GM18858 (cell line): ENCODE results near the gene HMX1.

Experiments
- ATAC-seq: cut with Tn5 transposase; IDR thresholded peaks from one replicate; pipeline ENCODE4 v1.9.1; 2021; ENCODE audit not compliant: unreplicated experiment

HMX1 gene

DNA sequence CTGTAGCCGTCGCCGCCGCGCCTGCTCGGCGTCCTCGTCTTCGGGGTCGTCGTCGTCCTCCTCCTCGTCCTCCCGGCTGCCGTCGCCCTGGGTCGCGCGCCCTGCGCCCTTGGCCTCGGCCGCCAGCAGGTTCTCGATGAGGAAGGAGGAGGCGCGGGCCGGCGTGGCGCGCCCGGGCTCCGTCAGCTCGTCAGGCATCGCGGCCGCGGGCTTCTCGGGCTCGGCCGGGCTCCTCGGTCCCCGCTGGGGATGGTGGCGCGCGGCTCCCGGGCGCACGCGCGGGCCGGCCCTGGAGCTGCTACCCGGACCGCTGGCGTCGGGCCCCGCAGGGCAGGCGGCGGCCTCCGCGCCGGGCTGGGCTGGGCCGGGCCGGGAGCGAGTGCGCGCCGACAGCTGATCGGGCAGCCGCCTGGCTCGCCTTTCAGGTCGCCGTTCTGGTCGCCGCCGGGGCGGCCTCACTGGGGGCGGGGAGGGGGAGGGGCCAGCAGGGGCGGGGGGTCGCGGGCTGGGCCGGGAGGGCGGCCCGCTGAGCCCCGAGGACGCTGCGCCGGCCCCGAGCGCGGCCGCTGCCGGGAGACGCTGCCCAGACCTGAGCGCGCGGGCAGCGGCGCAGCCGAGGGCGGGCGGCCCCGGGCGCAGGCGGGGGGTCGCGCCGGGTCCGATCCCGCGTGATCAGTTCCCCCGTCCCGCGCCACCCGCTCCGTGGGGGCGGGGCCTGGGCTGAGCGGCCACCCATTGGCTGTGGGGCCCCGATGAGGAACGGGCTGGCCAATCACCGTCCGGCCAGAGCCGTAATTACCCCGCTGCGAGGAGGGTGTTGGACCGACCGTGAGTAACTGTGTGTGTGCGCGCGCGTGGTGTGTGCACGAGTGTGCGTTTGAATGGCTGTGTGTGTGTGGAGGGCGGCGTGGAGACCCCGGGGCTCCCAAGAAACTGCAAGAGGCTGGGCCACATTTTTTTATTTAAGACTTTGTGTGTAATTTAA lies at the start of gene HMX1:
TSS of gene HMX1 (minus strand) at position 423 of the 985 bp plus-strand sequence. CDS start at position 198, 225 bp downstream.
- no peak for ATAC-seq

DNA sequence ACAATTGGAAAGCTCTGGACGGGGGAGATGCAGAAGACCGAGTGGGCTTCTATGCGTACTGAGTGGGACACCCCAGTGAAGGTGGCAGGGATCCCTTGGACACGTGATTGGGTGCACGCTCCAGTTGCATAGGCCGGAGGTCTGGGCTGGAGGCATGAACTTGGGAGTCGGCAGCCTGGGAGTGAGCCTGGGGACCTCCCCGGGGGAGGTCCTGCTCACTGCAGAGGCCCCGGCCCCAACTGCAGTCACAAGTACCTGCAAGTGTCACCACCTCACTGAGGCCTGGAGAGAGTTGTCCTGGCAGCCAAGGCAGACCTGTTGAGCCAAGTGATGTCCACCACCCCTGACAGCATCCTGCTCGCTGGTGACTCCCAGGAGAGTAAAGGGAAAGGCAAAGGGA lies 49.3 kb upstream of the HMX1 start:
- ATAC-seq = no peak

DNA sequence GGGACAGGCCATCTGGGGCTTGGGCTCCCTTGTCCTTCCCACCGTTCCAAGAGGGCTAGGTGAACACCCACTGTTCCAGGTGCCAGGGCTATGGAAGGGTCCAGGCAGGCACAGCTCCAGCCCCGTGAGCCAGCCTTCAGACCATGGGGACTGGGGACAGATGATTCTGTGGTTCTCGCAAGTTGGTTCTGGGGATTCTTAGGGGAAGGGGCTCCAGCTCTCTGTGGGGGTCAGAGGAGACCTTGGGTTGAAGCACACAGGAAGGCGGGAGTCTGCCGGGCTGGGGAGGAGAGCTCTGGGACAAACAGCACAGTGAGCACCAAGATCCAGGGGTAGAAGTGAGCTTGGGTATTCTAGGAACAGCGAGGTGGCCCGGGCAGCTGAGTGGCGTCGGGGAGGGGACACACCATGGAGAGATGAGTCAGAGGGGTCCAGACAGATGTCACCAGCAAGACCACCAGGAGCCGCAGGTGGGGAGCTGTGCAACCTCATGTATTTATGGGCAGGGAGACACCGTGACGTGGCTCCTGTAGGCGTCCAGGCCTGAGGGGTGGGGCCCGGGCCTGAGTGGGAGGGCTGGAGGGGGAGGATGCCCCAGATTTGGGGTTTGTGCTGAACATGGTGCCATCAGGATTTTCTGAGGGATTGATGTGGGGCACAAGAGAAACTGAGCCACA lies 48.8 kb upstream of the HMX1 start:
- no peak for ATAC-seq

DNA sequence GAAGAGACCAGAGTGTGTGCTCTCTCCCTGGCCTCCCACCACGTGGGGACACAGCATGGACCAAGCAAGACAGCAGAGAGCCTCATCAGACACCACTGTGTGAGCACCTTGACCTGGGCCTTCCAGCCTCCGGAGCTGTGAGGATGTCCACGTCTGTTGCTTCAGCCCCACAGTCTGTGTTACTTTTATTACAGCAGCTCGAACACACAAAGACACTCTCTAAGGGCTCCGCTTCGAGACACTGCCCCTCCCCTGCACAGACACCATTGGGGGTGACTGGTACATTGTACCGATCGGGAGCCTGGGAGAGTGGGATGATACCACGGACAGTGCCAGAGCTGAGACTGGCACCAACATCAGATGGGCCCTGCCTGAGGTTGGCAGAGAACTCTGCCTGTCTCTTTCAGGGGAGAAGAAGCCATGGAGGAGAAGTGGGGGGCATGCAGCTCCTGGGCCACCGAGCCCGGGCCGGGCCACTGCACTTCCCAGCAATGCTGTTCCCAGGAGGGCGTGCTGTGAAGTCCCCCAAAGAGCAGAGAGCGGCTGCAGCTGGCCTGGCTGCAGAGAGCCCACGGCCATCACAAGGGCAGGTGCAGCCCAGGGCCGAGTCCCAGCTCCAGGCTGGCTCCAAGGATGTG lies 48.1 kb upstream of the HMX1 start:
- no peak for ATAC-seq

DNA sequence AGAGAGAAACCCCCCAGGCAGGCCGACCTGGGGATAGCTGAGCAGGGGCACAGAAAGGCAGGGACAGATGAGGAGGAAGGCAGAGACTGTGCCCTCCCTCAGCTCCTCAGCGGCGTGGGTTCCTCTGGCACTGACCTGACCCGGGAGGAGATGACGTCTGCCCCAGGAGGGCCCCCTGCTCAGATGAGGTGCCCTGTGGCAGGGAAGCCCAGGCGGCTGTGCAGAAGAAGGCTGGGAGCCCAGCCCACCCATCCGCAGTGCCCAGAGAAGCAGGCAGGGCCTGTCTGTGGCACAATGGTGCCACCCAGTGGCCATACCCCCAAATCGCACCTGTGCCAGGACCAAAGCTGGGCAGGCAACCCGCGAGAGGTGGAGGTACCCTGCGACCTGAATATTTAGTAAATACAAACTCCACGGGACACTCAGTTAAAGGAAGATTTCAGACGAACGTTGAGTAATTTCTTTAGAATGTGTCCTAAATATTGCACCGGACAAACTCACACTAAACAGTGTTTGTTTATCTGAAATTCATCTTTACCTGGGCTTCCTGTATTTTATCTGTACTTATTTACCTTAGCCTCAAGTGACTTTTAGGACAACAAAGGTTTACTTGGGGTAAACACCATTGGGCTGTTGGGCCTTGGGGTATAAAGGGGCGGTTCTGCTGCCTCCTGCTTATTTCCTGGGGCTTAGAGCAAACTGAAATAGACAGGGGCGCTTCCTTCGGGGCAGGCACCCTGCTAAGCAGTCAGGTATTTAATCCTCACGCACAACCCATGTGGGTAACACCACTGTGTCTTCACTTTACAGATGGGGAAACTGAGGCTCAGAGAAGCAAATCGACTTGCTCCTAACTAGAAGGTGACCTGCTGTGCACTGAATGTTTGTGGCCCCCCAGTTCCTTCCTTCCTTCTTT lies 46.5 kb upstream of the HMX1 start:
- ATAC-seq = no peak

DNA sequence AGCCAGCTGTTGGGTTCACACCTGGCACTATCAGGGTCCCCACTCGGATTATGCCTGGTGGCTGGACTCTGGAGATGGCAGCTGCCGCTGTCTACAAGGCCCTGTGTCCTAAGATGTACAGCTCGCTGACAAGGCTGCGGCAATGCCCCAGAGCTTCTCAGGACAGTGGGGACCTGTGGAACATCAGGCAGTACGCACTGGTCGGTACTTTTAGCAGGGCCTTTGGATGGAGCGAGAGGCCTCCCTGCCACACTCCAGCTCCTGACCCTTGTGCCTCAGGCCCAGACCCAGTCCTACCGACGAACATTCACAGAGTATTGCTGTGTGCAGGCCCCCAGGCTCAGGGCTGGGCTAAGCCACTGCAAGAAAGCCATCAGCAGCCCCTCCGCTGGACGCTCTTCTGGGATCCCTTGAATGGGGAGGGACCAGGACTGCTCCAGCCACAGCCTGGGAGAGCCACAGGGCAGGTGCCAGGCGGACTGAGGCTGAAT lies 45.7 kb upstream of the HMX1 start:
- ATAC-seq = no peak

DNA sequence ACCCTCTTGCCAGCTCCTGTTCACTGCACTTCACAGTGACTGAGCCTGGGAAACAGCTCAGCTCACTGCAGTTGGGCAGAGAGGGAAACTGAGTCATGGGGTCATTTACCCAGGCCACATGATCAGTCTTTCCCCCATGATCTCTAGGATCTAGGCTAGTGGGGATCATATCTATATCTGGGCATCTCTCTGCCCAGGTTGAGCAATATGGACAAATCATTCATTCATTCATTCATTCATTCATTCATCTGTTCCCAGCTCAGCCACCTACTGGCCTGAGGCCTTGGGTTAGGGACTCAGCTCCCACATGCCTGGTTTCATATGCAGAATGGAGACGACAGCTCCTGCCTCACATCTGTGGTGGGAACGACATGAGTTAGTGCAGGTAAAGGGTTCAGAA lies 45.3 kb upstream of the HMX1 start:
- ATAC-seq = no peak

DNA sequence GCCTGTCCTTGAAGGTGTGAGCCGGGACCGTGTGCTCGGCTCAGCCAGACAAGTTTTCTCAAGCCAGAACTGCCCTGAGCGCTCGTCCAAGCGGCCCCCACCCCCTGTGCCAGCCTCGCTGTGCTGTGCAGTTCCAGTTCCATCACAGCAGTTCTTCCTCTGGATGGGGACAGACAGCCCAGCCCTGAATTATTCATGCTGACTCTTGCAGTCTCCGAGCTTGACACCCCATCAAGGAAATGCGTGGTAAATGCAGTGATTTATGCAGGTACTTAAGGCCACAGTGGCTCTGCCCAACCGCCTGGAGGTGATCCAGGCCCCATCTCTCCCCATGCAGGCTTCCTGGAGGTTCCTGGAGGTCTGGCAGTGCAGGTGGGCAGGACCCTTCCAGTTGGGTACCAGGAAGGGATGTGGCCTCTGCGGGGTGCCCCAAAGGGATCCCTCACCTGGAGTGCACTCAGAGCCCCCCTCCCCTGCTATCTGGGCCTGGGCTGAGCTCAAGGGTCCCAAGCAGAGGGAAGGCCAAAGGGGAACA lies 44.8 kb upstream of the HMX1 start:
- ATAC-seq = no peak

DNA sequence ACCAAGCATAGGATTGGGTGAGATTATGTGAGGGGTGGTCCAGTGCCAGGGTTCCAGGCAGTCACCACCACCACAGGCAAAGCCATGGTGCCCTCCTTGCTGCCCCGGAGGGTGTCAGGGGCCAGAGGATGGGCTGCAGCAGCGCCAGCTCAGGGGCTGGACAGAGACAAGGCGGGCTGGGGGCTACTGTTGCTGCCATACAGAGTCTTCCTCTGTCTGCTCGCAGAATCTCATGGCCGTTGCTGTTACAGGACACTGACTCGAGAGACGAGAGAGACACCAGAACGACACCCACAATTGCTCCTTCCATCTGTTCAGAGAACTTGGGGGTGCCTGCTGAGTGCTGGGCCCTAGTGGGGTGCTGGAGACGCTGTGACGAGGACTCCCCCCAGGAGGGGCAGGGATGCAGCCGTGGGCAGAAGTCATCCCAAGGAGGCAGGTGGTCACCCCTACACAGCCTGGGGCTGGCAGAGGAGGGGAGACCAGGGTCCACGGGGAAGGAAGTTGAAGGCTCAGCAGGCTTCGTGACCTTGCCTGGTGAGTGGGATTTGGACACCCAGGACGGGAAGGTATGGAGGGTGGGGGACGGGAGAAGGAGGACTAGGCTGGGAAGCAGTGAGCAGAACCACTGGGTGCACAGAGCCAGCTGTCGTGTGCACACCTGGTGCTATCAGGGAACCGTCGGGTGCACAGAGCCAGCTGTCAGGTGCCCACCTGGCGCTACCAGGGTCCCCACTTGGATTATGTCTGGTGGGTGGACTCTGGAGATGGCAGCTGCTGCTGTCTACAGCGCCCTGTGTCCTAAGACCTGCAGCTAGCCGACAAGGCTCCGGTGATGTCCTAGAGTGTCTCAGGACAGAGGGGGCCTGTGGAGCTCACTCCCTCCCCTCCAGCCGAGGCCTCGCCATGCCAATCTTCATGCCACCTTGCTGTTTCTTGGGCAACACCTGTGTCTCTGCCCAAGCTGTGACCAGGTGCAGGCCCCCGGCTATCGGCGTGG lies 43.9 kb upstream of the HMX1 start:
- no peak for ATAC-seq

DNA sequence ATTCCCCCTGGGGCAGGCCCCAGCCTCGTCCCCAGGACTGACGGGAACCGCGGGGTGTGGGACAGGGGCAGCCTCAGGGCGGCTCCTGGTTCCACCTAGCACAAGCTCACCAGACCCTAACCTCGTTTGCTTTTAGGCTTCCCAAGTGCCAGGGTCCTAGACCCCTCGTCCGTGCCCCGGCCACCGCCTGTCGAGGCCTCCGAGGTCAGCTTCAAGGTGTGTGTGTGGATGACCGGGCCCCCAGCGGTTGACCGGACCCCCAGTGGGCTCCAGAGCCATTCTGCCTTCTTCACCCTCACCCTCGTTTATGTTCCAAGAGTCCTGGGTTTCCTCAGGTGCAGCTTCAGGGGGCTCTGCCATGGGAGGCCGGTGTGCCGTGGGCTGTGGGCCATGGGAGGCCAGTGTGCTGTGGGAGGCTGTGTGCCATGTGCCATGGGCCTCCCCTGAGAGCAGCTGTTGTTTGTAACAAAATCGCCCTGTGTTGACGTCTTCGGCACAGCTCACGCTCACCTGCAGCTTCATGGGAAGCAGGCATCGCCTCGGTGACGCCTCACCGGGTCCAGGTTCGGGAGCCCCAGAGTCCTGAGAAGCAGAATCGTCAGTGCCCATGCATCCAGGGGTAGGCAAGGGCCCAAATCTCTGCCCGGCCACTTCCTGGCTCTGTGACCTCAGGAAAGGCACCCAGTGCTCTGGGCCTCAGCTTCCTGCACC lies 43.0 kb upstream of the HMX1 start:
- ATAC-seq = no peak

DNA sequence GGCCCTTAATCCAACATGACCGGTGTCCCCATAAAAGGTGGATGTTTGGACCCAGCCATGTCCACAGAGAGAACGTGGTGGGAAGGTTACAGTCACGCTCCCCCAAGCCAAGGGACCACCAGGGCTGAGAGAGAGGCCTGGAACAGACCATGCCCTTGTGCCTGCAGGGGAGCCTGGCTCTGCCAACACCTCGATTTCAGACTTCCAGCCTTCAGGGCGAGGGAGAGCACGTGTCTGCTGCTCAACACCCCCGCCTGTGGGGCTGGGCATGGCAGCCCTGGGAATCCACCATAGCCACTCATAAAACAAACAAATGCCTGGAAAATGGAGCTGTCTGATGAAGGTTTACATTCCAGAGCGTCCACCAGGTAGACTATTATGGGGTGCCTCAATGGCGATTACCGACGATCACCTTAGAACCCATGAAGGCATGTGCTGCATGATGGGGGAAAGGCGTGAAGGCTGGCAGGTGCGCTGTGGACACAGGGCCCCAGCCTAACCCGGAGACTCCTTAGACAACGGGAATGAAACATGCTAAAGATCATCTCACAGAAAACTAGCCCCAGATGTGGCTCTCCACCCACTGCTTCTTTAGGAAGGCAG lies 42.3 kb upstream of the HMX1 start:
- ATAC-seq = no peak

DNA sequence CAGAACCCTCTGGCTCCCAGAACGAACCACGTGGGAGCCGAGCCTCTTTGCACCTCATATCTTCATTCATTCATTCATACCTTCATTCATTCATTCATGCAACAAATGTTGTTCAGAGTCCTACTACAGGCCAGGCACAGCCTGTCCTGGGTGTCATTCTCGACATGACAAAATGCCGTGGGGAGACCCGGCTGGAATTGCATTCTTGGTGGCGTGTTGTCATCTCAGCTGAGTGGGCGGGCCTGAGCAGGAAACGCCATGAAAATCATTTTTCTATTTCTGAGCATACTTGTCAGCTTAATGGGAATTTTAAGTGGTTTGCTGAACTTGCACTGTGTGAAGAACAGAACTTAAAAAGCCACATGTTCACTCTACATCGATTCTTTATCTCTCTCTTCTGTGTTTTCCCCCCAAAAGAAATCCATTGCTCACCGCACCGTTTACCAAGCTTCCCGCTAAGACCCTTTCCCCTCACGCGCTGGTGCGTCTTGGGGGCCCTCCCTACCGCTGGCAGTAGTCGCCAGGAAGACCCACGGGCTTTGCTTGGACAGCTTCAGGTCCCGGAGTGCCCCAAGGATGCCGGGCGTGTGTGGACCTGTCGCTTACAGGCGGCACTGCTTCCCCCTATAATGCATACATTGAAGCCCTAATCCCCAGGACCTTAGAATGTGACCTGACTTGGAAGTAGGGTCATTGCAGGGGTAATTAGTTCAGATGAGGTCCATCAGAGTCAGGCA lies 41.6 kb upstream of the HMX1 start:
- ATAC-seq = no peak

DNA sequence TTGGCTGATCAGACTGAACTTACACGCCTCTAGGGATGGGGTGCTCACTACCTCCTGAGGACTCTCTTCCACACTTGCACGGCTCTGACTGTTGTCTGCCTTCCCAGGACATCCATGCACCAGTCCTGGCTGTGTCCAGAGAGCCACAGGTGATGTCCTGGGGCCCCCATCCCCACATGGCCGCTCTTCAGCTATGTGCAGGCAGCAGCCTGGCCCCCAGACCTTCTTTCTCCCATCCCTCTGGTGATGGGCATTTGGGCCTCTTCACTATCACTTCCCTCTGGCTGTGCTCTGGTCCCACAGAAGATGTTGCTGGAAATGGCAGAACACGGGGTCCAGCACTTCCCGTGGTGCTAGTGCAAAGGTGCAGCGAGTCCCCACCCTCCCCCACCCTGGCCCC lies 40.9 kb upstream of the HMX1 start:
- no peak for ATAC-seq

DNA sequence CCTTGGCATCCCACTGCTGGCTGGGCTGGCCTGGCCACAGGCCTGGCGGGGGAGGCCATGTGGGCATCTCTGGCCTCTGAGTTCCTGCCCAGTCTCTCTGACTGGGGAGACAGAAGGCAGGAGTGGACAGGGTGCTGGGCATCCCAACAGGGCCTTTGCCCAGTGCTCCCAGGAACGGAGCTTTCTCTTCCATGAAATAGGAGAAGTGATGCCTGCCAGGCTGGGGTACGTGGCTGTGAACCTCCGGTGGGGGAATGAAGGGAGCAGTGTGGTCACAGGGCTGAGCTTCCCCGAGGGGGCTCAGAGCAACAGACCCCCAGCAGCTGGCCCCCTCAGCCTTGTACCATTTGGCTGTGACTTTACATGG lies 40.4 kb upstream of the HMX1 start:
- no peak for ATAC-seq

DNA sequence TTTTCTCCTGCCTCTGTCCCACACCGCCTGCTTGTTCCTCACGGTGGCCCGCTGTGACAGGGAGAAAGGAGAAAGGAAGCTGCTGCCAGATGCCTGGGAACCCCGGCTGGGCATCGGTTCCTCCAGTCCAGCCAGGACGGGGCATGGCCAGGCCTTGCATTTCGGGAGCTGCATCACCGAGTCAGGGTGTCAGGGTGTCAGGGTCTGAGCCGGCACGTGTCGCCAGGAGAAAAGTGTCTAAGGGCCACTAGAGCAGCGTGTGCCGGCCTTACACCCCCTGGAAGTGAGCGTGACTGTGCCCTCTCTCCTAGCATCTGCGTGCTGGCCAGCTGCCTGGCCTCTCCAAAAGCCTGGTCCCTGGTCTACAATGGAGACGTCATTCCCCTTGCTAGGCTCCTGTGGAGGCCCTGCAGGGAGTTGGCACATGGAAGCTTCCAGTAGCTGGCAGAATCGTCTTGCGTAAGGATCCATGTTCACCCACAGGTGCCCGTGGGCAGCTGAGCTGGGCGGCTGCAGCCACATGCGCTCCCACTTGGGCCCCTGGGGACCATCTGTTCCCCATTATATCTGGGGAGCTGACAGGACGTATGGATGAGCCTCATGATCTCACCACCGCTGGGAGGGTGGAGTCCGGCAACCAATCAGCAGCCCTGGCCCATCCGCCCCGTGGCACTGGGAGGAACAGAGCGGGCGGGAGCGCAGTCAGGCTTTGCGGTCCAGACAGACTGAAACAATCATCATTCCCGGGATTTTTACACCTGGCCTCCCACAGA lies 39.9 kb upstream of the HMX1 start:
- no peak for ATAC-seq

DNA sequence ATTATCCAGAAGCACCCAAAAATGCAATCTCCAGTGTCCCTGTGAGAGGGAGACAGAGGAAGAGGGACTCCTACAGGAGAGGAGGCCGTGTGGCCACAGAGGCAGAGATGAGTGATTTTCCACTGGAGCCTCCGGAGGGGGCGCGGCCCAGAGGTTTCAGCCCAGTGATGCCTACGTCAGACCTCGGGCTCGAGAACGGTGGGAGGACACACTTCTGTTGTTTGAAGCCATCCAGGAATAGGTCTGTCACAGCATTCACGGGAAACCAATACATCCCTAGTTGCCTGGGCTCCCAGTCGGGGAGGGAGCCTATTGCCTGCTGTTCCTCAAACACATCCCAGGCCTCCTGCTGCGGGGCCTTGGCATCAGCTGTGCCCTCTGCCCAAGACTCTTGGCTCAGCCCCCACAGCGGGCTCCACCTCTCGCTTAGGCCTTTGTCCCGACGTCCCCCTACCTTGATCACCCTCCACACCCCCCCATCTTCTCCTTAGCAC lies 39.2 kb upstream of the HMX1 start:
- no peak for ATAC-seq
